C1 segment of cervical spinal cord (tissue), 14 donors: ENCODE results near the gene P2RX4.
A peak's percentile ranks its signal among the peaks of the same experiment; 100 is the strongest.
"Not testable (repeated sequence)": the region's sequence is repeated elsewhere in the genome, so short reads cannot be mapped to it uniquely, and the experiment has no call there.

Source experiments
- DNase-seq, 14 donors: peaks; one replicate each; lab custom pipeline; 2025; lab: John Stamatoyannopoulos, UW

P2RX4 gene

GRCh38 chr12:121219353-121219986 is 9.5 kb downstream of the P2RX4 start:
- no peak for DNase-seq

DNA sequence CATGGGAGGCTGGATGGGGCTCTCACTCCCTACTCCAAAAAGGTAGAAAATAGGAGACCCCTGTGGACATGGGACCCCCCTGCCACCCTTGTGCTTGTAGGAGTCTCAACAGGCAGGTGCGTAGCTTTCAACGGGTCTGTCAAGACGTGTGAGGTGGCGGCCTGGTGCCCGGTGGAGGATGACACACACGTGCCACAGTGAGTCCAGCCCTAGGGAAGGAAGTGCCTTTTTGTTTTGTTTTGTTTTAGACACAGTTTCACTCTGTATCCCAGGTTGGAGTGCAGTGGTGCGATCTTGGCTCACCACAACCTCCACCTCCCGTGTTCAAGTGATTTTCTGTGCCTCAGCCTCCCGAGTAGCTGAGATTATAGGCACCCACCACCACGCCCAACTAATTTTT is 12.9 kb downstream of the P2RX4 start:
- DNase-seq: no peak

DNA sequence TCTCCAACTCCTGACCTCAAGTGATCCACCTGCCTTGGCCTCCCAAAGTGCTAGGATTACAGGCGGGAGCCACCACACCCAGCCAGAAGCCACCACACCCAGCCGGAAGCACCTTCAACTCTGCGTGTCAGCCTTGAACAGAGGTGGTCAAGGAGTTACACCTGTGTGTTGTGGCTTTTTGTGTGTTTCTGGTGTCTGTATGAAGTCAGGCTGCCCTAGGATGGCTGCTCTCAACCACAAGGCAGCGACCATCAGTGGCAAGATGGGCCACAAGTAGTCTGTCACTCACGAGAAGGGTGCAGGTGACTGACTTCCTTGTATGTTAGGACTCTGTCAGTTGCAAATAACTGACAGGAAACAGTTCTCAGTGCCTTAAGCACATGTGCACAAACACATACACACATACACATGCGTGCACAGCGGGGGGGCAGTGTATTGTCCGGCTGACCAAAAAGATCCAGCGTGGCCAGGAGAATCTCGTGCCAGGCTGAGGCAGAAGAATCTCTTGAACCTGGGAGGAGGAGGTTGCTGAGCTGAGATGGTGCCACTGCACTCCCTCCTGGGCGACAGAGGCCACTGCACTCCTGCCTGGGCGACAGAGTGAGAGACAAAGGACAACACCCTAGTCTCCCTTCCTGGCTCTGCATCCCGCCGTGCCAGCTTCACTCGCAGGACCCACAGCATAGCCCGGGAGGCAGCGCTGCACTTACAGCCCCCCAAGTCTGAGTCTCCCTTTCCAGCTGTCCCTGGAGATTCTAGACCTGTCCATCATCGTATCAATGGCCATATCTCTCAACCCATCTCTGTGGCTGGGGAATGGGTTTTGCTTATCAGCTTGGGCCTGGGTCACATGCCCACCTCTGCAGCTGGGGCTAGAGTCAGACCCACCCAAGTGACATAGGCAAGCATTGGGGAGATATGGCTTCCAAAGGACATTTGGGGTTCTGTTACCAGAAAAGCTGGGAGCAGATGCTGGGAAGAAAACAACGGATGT is 13.7 kb downstream of the P2RX4 start:
- DNase-seq: peak in 1 of 14 donors; percentile 68

GRCh38 chr12:121224591-121224990 is 14.7 kb downstream of the P2RX4 start:
- no peak for DNase-seq

DNA sequence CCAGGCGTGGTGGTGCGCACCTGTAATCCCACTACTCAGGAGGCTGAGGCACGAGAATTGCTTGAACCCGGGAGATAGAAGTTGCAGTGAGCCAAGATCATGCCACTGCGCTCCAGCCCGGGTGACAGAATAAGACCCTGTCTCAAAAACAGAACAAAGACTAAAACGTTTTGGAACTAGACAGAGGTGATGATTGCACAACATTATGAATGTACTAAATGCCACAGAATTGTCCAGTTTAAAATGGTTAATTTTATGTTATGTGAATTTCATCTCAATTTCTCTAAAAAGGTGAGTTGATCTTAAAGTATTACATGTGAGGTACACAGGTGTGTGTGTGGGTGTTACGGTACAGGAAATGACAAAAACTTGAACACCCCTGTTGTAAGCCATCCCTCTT is 16.5 kb downstream of the P2RX4 start:
- no peak for DNase-seq

- DNase-seq: not testable (repeated sequence)
Measured at GRCh38 chr12:121226871-121227270, 16.9 kb downstream of the P2RX4 start.

- no peak for DNase-seq
Measured at GRCh38 chr12:121227294-121227693, 17.4 kb downstream of the P2RX4 start.

- no peak for DNase-seq
Measured at GRCh38 chr12:121228919-121229665, 19.2 kb downstream of the P2RX4 start.

DNA sequence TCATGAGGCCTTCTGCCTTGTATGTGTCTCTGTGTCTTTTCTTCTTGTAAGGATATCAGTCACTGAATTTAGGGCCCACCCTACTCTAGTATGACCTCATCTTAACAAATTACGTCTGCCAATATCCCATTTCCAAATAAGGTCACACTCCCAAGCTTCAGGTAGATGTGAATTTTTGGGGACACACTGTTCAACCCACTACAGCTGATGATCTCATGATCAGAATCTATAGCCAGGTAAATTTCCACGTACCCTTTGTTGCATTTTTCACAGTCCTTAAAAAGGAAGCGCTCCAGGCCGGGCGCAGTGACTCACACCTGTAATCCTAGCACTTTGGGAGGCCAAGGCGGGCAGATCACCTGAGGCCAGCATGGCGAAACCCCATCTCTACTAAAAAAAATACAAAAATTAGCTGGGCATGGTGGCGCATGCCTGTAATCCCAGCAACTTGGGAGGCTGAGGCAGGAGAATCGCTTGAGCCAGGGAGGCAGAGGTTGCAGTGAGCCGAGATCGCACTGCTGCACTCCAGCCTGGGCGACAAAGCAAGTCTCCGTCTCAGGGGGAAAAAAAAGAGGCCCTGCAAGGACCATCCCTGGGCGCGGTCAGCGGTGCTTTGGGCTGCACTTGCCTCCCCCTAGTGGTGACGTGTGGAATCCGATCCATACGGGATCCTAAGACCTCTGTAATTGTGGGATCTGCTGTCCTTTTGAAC is 20.1 kb downstream of the P2RX4 start:
- DNase-seq: peak in 11 of 14 donors; percentile 7 to 70 (median 32)

- no peak for DNase-seq
Measured at GRCh38 chr12:121230538-121230907, 20.6 kb downstream of the P2RX4 start.

GRCh38 chr12:121232163-121232562 is 22.2 kb downstream of the P2RX4 start:
- DNase-seq: peak in 1 of 14 donors; percentile 27

DNA sequence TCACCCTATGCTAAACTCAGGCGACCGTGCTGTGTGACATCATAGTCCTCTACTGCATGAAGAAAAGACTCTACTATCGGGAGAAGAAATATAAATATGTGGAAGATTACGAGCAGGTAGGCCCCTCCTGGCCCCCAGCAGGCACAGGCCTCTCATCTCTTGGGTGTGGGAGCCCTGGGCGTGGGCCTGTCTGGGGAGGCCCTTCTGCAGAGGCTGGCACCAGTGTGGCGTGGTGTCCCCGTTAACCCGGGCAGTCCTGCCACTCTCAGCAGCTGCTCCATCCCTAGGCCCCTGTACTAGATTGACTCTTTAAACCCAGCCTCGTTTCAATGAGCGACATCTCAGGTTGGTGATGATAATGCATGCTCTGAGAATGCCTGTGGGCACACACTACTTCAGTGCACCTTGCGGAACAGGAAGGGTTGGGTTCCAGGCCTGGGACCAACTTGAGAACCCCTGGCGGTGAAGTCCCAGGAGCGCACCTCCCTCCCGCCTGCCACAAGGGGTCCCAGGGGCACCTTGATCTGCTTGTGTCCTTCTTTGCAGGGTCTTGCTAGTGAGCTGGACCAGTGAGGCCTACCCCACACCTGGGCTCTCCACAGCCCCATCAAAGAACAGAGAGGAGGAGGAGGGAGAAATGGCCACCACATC is 23.2 kb downstream of the P2RX4 start:
- no peak for DNase-seq

DNA sequence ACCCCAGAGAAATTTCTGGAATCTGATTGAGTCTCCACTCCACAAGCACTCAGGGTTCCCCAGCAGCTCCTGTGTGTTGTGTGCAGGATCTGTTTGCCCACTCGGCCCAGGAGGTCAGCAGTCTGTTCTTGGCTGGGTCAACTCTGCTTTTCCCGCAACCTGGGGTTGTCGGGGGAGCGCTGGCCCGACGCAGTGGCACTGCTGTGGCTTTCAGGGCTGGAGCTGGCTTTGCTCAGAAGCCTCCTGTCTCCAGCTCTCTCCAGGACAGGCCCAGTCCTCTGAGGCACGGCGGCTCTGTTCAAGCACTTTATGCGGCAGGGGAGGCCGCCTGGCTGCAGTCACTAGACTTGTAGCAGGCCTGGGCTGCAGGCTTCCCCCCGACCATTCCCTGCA is 23.7 kb downstream of the P2RX4 start:
- DNase-seq: peak in 2 of 14 donors; percentile 20 to 26

DNA sequence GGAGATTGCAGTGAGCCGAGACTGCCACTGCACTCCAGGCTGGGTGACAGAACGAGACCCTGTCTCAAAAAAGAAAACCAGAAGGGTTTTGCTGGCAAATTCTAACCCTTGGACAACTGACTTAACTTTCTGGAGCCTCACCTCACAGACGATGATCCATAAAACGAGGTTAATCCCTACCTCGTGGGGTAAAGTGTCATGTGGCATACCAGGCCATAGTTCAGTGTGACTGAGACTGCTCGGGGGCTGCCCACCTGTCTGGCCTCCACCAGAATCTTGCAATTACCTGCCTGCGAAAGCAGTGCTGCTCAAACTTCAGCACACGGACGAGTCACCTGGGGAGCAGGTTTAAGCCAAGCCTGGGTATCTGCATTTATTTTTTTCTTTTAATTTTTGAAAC is 26.8 kb downstream of the P2RX4 start:
- no peak for DNase-seq

- DNase-seq: no peak
Measured at GRCh38 chr12:121237415-121237814, 27.5 kb downstream of the P2RX4 start.

- no peak for DNase-seq
Measured at GRCh38 chr12:121238086-121238485, 28.2 kb downstream of the P2RX4 start.

DNA sequence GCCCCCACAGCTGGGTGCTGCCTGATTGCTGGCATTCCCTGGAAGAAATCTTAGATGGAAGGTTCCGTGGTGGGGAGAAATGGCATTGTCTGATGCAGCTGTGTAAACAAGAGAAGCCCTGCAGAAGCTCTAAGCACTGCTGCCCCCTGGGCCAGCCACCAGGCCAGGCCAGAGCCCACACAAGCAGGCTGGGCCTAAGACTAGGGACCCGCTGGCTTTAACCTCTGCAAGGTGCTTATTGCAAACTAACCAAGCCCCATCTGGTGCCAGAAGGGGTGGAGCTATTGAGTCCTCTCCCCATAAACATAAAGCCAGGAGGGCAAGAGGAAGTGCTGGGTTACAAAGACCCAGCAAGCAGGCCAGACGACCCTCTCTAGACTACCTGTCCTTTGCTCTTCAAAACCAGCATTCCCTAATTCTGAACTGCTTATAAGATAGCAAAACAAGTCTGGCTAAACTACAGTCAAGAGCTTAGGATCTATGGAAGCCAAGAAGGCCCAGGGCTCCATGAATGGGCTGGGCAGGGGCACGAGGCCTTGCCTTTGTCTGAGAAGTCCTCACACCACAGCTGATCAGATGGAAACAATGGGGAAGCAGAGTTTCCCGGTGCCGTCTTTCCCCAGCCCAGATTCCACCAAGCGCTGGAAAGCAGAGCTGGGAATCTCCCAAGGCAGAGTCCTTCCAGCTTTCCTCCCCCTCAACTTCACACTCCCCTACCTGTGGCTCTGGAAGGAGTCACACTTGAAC is 28.8 kb downstream of the P2RX4 start:
- DNase-seq: peak in 2 of 14 donors; percentile 10 to 11

DNA sequence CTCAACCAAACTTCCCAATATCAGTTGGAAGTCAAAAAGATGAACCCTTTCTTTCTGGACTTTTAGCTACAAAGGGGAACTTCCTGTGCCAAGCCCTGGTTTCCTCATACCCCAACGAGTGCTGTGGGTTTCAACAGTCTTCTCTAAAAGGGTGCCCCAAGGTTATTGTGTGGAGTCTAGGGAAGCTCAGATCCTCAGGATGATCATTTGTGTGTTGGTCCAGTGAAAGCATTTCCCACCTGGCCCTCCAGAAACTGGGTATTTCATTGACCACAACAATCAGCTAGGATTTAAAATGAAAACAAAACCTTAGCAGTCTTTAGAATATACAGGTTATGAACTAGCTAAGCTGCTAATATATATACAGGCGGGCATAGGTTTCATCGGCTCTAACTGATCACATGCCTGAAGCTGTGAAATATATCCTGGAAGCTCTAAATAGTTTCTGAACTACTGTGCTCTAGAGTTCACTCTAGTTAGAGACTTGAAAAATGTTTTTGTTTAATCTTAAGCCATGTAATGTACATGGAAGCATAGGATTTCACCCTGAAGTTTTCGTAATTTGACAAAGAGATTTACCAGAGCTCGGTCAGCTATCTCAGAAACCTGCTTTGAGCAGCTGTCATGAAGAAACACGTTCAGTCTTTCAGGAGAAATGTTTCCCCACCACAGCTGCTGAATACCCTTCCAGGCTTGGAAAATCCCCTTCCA is 29.6 kb downstream of the P2RX4 start:
- DNase-seq: no peak

GRCh38 chr12:121240062-121240420 is 30.1 kb downstream of the P2RX4 start:
- DNase-seq: no peak
